ENCODE measurements around the gene LRIG2.

LRIG2 gene

GRCh38 chr1:113168946-113169345 lies 95.9 kb downstream of the LRIG2 start:
- no peak for DNase-seq (ENCODE audit: low spot score)

GRCh38 chr1:113169591-113169990 lies 96.6 kb downstream of the LRIG2 start:
- no peak for DNase-seq (ENCODE audit: low spot score)

- no peak for DNase-seq (ENCODE audit: low spot score)
Measured at GRCh38 chr1:113170519-113170918, 97.5 kb downstream of the LRIG2 start.

GRCh38 chr1:113178106-113178505 lies 105.1 kb downstream of the LRIG2 start:
- no peak for DNase-seq (ENCODE audit: low spot score)

GRCh38 chr1:113178522-113178921 lies 105.5 kb downstream of the LRIG2 start:
- DNase-seq (ENCODE audit: low spot score), result no peak
